Liver (tissue), 9 donors: Measurements from ENCODE around the gene PGGT1B. TPM values are rescaled to one million over a fixed set of nuclear protein-coding genes. Genes with fewer than 3 reads are reported as not detected.

Source experiments
- DNase-seq: peaks from one replicate; pipeline ENCODE4 v3.0.0-alpha.2; 2017; ENCODE audit warnings: low spot score
- H3K27ac ChIP-seq, 2 donors: one replicate each; pipeline ENCODE4 v1.7.0; 2013; ENCODE audit warnings: inconsistent platforms in 2 of 2, low read length in 2 of 2, control low read depth in 1 of 2, low read depth in 1 of 2, mild to moderate bottlenecking in 1 of 2
- H3K27me3 ChIP-seq, 4 donors: one replicate each; pipeline versions ENCODE4 v1.6.1 to v1.7.0; 2013; ENCODE audit warnings: low read length in 3 of 4, inconsistent platforms in 1 of 4, mild to moderate bottlenecking in 1 of 4, moderate library complexity in 1 of 4; ENCODE audit not compliant: control insufficient read depth in 4 of 4, insufficient read depth in 4 of 4
- H3K36me3 ChIP-seq, 4 donors: one replicate each; pipeline versions ENCODE4 v1.6.1 to v1.7.0; 2013; ENCODE audit warnings: low read length in 3 of 4, mild to moderate bottlenecking in 3 of 4, low read depth in 1 of 4, moderate library complexity in 1 of 4; ENCODE audit not compliant: control insufficient read depth in 4 of 4, insufficient read depth in 3 of 4
- H3K4me1 ChIP-seq, 4 donors: one replicate each; pipeline versions ENCODE4 v1.6.1 to v1.7.0; 2013; ENCODE audit warnings: low read length in 3 of 4, mild to moderate bottlenecking in 3 of 4, moderate library complexity in 1 of 4; ENCODE audit not compliant: control insufficient read depth in 4 of 4, insufficient read depth in 4 of 4
- H3K4me3 ChIP-seq, 3 donors: one replicate each; pipeline versions ENCODE4 v1.6.1 to v1.7.0; 2013; ENCODE audit warnings: low read length in 3 of 3, control low read depth in 1 of 3, low read depth in 1 of 3, mild to moderate bottlenecking in 1 of 3
- H3K9ac ChIP-seq, 2 donors: one replicate each; pipeline ENCODE4 v1.7.0; 2013; ENCODE audit warnings: low read length in 2 of 2, mild to moderate bottlenecking in 2 of 2, moderate library complexity in 2 of 2, control low read depth in 1 of 2, low read depth in 1 of 2
- H3K9me3 ChIP-seq, 4 donors: one replicate each; pipeline versions ENCODE4 v1.6.1 to v1.7.0; 2013; ENCODE audit warnings: low read length in 3 of 4; ENCODE audit not compliant: control insufficient read depth in 4 of 4
- CTCF ChIP-seq: fragments of 150-350 bp; IDR thresholded peaks from 2 replicates; pipeline ENCODE4 v1.5.1; 2017; ENCODE audit warnings: improper control_type of control experiment, low read depth, low read length; ENCODE audit not compliant: missing input control
- EGR1 ChIP-seq, 2 donors: IDR thresholded peaks; 2 replicates each; pipeline ENCODE4 v1.6.1; 2016 to 2018; ENCODE audit warnings: antibody characterized with exemption in 2 of 2, low read depth in 2 of 2
- FOXA1 ChIP-seq: IDR thresholded peaks from 2 replicates; pipeline ENCODE4 v1.6.1; 2016; ENCODE audit warnings: antibody characterized with exemption
- FOXA2 ChIP-seq: IDR thresholded peaks from 2 replicates; pipeline ENCODE4 v1.6.1; 2016; ENCODE audit warnings: antibody characterized with exemption
- HNF4A ChIP-seq, 2 donors: conservative IDR thresholded peaks; 2 replicates each; pipeline ENCODE4 v1.6.1; 2016; ENCODE audit warnings: antibody characterized with exemption in 2 of 2, mild to moderate bottlenecking in 2 of 2
- HNF4G ChIP-seq: IDR thresholded peaks from 2 replicates; pipeline ENCODE4 v1.6.1; 2016; ENCODE audit warnings: antibody characterized with exemption
- JUND ChIP-seq, 2 donors: IDR thresholded peaks; 2 replicates each; pipeline ENCODE4 v1.6.1; 2016; ENCODE audit warnings: antibody characterized with exemption in 2 of 2
- MAX ChIP-seq: IDR thresholded peaks from 2 replicates; pipeline ENCODE4 v1.6.1; 2016; ENCODE audit warnings: antibody characterized with exemption
- RAD21 ChIP-seq, 2 donors: IDR thresholded peaks; 2 replicates each; pipeline ENCODE4 v1.6.1; 2016; ENCODE audit warnings: antibody characterized with exemption in 2 of 2, mild to moderate bottlenecking in 2 of 2
- REST ChIP-seq: IDR thresholded peaks from 2 replicates; pipeline ENCODE4 v1.6.1; 2016; ENCODE audit warnings: antibody characterized with exemption, mild to moderate bottlenecking
- RXRA ChIP-seq, 2 donors: IDR thresholded peaks; 2 replicates each; pipeline ENCODE4 v1.6.1; 2017 to 2018; ENCODE audit warnings: antibody characterized with exemption in 2 of 2, mild to moderate bottlenecking in 1 of 2
- SP1 ChIP-seq: IDR thresholded peaks from 2 replicates; pipeline ENCODE4 v1.6.1; 2018; ENCODE audit warnings: antibody characterized with exemption, mild to moderate bottlenecking
- YY1 ChIP-seq: IDR thresholded peaks from 2 replicates; pipeline ENCODE4 v1.6.1; 2016; ENCODE audit warnings: antibody characterized with exemption, mild to moderate bottlenecking
- WGBS: extraction: QIAGEN DNeasy Blood & Tissue Kit; methylation state at CpG from one replicate; pipeline ENCODE4 v1.1.7; 2013; 5-methylcytosine and 5-hydroxymethylcytosine counted together
- polyA plus RNA-seq, 2 donors: library from polyadenylated mRNA; stranded (reverse) in 1 of 2; unstranded in 1 of 2; fragments of 200-250 nt in 1 of 2; fragments of >200 nt in 1 of 2; fragmentation: Nextera tagmentation in 1 of 2; extraction: Ambion mirVana in 1 of 2; gene quantifications; one replicate each; pipeline versions ENCODE4 v1.2.1 to v1.2.3, GENCODE V29; 2013 to 2015
- total RNA-seq, 2 donors: library from RNA; depleted of rRNA; stranded (reverse); fragments of >200 nt; gene quantifications; one replicate each; pipeline ENCODE4 v1.2.3, GENCODE V29; 2014
- donor health status: healthy.
- donor health status: healthy.
- donor health status: healthy.
- donor health status: healthy.
- donor health status: healthy.

The PGGT1B gene
- total and polyA plus RNA-seq, 4 donors: 4.9 to 15.7 (median 5.6) TPM

- no peak for TF ChIP-seq EGR1 (IDR thresholded peaks at IDR 0.05; ENCODE audit: low read depth in 2 of 2)
- TF ChIP-seq YY1: peak; percentile 27
- Histone ChIP-seq H3K9ac (peak within 1 kb of the TSS; percentile 47 to 58), H3K4me1 (peaks cover 0 to 7% (median 6%) of the 10 kb centered on the region in 4 donors), H3K27ac (no peak within 1 kb of the TSS), H3K9me3 (no peaks in the 10 kb centered on the region), H3K36me3 (no peaks in the 10 kb centered on the region), H3K4me3 (peak within 1 kb of the TSS; percentile 52 to 89 (median 85)), H3K27me3 (no peaks in the 10 kb centered on the region)
- DNase-seq: peak; percentile 87
- WGBS: 3% methylated on average over 86 of the region's 86 CpGs
Observed at GRCh38 chr5:115296124-115297022, 33.7 kb upstream of the PGGT1B start, which contains the start of gene CCDC112. TSS of gene CCDC112 (minus strand) at chr5:115296654. CDS start at chr5:115296543, 111 bp downstream.

- Histone ChIP-seq H3K9me3 (no peaks in the 10 kb centered on the region), H3K36me3 (no peaks in the 10 kb centered on the region), H3K27me3 (no peaks in the 10 kb centered on the region), H3K4me3 (peak overlapping the region; percentile 52 to 89 (median 85)), H3K9ac (peak overlapping the region; percentile 47 to 58), H3K4me1 (peaks cover 0 to 7% (median 6%) of the 10 kb centered on the region in 4 donors), H3K27ac (no peak overlapping the region)
- 32% methylated on average over 11 of the region's 11 CpGs for WGBS
- no peak for DNase-seq
- no peak for TF ChIP-seq REST
- no peak for TF ChIP-seq FOXA1
- no peak for TF ChIP-seq JUND (IDR thresholded peaks at IDR 0.05)
- no peak for TF ChIP-seq CTCF
- no peak for TF ChIP-seq FOXA2
- no peak for TF ChIP-seq MAX
Observed at GRCh38 chr5:115295777-115296123, 33.1 kb upstream of the PGGT1B start.

GRCh38 chr5:115291397-115291796, 28.7 kb upstream of the PGGT1B start:
- H3K27me3 ChIP-seq: no peaks in the 10 kb centered on the region
- no peak overlapping the region for H3K4me3 ChIP-seq
- no peaks in the 10 kb centered on the region for H3K9me3 ChIP-seq
- TF ChIP-seq RAD21 (IDR thresholded peaks at IDR 0.05) (no peak), HNF4G (no peak), RXRA (IDR thresholded peaks at IDR 0.05) (no peak), SP1 (no peak), FOXA1 (no peak), HNF4A (conservative IDR thresholded peaks at IDR 0.05) (no peak)
- DNase-seq: no peak
- H3K27ac ChIP-seq: no peak overlapping the region
- H3K9ac ChIP-seq: no peak overlapping the region
- H3K36me3 ChIP-seq: no peaks in the 10 kb centered on the region
- peaks cover 0 to 7% (median 6%) of the 10 kb centered on the region in 4 donors for H3K4me1 ChIP-seq
